ENCODE data around the gene FASTKD1.
"Not testable (repeated sequence)": the region's sequence is repeated elsewhere in the genome, so short reads cannot be mapped to it uniquely, and the experiment has no call there.

The FASTKD1 gene

DNA sequence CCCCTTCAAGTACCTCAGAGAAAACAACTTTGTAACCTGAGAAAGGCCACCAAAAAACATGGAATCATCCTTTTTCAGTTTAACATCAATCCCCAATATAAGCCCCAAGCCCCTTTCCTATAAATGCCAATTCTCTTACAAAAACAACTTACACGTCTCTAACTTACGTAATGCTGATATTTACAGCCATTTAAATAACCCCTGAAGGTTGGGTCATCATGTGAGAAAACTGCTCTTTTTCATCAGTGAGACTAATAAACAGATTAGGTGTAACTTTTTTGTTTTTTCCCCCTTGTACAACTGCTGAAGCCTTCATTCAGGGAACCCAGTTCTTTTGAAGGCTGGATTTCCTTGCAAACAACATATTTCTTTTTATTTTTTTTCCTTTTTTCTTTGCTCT is 3.7 kb downstream of the FASTKD1 start:
- no peak for DNase-seq (ENCODE audit: low read depth)

DNA sequence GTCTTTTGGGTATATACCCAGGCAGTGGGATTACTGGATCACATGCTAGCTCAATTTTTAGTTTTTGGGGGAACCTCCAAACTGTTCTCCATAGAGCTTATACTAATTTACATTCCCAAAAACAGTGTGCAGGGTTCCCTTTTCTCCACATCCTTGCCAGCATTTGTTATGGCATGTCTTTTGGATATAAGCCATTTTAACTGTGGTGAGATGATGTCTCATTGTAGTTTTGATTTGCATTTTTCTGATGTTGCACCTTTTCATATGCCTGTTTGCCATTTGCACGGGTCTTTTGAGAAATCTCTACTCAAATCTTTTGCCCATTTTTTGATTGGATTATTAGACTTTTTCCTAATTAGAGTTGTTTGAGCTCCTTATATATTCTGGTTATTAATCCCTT is 8.0 kb downstream of the FASTKD1 start:
- no peak for DNase-seq (ENCODE audit: low read depth)

DNA sequence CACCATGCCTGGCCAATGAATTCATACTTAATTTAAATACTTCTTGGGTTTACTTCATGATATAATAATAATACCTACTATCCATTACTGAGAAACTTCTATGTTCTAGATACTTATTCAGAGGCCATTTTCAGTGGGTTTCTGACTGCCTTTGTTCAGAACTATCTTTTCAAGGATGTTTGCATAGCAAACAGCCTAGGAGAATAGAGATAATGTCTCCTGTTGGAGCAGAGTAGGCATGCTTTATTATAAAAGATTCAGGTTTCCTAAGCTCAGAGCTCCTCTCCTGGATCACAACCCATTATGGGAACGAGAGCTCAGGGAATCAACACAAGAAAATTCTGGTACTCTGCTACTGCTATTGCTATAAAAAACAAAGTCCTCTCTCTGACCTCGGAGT is 11.1 kb downstream of the FASTKD1 start:
- DNase-seq (ENCODE audit: low read depth): no peak

DNA sequence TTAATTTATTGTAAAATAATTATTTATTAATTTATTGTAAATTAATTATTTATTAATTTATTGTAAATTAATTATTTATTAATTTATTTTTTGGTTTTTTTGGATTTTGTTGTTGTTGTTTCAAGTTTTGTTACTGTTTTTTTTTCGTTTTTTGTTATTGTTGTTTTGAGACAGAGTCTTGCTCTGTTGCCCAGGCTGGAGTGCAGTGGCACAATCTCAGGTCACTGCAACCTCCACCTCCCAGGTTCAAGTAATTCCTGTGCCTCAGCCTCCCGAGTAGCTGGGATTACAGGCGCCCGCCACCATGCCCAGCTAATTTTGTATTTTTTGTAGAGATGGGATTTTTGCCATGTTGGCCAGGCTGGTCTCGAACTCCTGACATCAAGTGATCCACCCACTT is 11.6 kb downstream of the FASTKD1 start:
- not testable (repeated sequence) for DNase-seq (ENCODE audit: low read depth)

DNA sequence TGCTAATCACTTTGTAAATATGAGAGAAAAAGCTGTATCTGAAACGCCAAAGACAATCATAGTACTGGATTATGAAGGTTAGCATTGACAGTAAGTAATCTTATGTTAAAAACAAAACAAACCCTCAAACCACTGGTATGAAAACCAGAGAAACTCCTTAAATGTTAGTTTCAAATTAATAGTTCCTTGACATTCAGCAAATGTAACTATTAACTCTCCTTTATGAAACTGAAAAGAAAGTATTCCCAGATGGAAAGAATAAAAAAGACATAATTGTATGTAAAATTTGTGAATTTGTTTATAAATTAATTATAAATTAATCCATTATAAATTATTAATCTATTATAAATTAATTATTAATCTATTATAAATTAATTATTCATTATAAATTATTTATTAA is 12.3 kb downstream of the FASTKD1 start:
- no peak for DNase-seq (ENCODE audit: low read depth)

DNA sequence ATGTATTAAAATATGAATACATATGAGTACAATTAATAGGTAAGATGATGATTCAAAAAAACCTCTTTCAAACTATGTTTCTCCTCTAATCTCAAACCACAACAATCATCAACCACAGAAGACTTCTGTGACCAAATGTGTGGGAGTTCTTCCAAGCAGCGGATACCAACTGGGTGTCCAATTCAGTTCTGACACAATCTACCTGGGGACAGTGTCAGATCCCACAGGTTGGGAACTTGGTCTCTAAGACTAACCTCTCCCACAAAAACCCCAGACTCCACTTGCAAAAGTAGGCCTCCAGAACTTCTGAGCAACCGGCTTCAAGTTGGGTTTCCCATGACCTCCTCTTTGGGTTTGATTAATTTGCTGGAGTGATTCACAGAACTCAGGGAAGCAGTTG is 26.9 kb downstream of the FASTKD1 start:
- no peak for DNase-seq (ENCODE audit: low read depth)

DNA sequence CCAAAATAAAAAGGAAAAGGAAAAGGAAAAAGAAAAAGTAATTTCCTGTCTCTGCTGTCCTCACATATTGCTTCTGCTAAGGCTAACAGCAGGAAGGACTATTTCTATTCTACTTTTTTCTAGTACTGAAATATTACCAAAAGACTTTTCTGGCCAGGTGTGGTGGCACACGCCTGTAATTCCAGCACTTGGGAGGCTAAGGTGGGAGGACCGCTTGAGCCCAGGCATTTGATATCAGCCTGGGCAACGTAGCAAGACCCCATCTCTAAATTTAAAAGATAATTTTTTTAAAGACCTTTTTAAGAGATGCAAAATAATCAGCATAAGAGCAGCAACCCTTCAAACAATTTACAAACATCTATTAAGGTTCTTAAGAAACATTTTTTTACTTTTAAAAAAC is 31.2 kb downstream of the FASTKD1 start:
- DNase-seq (ENCODE audit: low read depth): no peak

DNA sequence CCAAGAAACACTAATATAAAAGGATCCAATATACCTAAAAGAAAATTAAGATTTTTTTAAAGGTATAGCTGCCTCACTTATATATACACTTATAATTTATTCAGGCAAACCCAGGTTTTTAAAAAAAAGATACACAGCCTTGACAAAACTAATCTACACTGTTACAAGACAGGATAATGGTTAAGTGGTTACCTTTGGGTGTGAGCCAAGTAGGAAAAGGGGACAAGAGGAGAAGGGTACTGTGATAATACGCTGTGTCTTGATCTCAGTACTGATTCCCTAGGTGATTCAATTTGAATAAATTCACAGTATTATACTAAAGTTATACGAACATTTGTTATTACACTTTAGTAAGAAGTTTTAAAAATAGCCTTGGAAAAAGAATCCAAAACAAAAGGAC is 33.5 kb downstream of the FASTKD1 start:
- no peak for DNase-seq (ENCODE audit: low read depth)

DNA sequence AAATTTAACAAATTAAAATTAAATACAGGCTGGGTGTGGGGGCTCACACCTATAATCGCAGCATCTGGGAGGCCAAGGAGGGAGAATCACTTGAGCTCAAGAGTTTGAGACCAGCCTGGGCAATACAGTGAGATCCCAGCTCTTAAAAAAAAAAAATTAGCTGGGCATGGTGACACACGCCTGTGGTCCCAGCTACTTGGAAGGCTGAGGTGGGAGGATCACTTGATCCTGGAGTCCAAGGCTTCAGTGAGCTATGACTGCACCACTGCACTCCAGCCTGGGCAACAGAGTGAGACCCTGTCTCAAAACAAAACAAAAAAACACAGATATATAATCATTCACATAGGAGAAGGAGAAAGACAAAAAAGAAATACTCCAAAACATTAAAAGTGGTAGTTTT is 34.2 kb downstream of the FASTKD1 start:
- not testable (repeated sequence) for DNase-seq (ENCODE audit: low read depth)

DNA sequence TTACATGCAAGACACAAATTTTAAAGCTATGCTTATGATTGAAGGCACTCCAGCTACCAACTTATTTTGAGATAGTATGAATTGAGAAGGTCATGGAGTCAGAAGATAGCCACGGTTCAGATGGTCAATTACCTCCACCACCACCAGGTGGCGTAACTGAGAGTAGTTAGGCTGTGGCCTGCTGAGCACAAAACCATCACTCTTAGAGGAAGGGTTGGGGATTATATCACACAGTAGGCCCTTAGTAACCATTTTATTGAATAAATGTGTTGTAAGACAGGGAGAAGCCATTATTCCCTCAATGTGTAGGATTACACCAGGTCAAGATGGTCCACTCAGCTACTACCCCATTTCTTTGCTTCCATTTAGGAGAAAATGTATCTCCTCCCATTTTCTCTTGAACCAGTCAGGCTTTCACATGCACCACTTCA is 45.4 kb downstream of the FASTKD1 start:
- peak; percentile 46 for DNase-seq (ENCODE audit: low read depth)

DNA sequence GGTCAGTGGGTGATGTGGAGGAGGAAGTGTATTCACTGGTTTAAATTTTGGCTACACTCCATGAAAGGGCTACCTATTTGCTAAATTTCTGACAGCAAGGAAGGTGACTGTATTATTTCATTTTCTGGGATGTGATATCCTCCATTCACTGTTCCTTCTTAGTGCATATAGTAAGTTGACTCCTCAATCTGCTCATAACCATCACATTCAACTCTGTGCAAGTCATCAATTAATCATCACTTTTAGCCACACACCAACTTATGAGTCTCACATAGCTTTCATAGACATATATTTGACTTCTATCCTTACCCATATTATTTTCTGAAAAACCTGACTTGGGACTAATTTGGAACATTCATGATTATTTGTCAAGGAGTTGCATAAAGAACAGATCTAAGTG is 47.2 kb downstream of the FASTKD1 start:
- no peak for DNase-seq (ENCODE audit: low read depth)

DNA sequence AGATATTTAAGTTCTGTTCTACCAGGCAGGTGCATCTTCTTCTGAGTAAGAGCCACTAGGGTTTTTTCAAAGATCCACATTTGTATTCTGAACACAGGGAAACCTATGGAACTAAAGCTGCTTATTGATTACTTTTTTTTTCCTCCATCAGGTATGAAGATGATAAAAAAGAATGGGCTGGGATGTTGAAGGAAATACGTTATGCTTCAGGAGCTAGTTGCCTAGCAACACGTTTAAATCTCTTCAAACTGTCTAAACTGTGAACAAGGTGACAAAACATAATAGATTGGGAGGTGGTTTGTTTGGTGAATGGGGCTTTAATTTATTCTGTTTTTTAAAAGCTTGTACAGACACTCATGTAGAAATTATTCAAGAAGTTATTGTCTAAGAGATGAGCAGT is 48.2 kb downstream of the FASTKD1 start:
- no peak for DNase-seq (ENCODE audit: low read depth)

DNA sequence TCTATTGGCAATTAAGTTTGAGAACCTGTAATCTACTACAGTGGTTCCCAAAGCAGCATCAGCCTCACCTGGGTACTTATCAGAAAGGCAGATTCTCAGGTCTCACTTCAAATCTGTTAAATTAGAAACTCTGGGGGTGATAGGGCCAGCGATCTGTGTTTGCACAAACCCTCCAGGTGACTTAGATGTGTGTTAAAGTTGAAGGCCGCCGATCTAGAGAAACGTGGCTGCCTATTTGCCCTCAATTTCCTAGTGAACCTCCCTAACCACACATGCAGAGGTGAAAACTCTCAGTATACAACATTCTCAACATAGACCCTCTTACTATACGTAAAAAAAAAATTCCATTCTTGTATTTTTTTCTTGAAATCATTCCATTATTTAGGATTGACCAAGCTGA is 50.0 kb downstream of the FASTKD1 start:
- DNase-seq (ENCODE audit: low read depth): no peak

DNA sequence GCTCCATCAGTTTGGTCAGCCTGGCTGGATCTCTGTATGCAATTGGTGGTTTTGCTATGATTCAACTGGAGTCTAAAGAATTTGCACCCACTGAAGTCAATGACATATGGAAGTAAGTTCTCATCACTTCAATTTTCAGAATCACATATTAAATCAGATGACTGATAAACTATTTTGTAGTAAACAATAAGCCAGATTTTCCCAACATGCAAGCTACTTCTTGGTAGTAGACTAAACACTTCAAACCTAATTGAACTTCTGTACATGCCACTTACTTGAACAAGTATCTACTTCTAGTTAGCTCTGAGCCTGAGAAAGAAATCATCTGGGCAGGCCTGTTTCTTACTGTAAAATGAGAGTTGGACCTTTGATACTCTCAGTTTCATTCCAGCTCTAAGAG is 52.8 kb downstream of the FASTKD1 start:
- no peak for DNase-seq (ENCODE audit: low read depth)

DNA sequence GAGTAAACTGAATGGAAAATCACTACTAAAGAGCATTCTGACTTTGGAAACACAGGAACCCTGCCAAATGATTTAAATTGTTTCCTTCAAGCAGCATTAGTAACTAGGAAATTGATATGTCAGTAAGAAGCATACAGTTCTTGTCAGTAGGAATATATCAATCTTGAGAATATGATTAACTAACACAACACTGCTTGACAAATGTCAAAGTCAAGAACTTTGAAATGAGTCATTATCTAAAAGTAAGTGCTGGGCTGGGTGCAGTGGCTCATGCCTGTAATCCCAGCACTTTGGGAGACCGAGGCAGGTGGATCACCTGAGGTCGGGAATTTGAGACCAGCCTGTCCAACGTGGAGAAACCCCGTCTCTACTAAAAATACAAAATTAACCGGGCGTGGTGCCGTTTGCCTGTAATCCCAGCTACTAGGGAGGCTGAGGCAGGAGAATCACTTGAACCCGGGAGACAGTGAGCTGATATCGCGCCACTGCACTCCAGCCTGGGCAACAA is 57.1 kb downstream of the FASTKD1 start:
- DNase-seq (ENCODE audit: low read depth): not testable (repeated sequence)

DNA sequence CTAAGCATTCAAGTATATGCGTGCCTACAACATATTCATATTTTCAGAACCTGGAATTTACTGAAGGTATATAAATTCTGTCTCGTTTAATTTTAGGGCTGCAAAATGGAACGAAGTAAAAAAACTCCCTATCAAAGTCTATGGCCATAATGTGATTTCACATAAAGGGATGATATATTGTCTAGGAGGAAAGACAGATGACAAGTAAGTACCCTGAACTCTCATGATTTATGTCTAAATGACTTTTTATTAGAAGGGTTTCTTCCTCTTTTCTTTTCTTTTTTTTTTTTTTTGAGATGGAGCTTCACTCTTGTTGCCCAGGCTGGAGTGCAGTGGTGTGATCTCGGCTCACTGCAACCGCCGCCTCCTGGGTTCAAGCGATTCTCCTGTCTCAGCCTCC is 58.9 kb downstream of the FASTKD1 start:
- DNase-seq (ENCODE audit: low read depth): not testable (repeated sequence)

DNA sequence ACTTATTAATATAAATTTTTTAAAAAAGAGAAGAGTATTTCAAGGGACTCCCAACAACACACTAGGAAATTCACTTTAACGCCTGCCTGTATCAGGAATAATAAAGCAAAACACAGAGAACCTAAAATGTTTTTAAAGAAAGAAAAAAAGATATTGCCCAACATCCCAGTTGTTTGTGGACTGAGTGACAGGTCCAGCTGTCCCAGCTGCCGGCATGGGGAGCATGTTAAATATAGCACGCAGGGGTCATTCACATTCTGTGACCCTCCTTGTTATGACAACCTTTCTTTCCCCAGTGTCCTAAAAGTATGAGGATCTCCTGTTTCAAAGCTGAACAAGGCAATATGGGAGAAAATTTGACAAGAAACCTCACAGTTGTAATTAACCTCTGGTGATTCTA is 59.7 kb downstream of the FASTKD1 start:
- no peak for DNase-seq (ENCODE audit: low read depth)

DNA sequence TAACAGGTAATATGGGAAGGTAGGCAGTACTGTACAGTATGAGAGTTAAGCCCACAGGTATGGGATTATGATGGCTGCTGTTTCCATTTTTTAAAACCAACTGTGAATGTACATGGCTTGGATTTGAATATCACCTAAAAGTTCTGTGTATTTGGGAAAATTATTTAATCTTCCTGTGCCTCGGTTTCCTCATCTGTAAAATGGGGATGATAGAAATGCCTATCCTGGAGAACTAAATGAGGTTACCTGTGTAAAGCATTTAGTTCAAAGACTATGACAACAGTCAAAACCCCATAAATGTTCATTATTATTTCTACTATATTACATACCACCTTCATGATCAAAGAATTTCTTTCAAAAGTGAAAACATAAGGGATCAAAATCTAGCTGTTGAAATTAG is 60.6 kb downstream of the FASTKD1 start:
- no peak for DNase-seq (ENCODE audit: low read depth)

DNA sequence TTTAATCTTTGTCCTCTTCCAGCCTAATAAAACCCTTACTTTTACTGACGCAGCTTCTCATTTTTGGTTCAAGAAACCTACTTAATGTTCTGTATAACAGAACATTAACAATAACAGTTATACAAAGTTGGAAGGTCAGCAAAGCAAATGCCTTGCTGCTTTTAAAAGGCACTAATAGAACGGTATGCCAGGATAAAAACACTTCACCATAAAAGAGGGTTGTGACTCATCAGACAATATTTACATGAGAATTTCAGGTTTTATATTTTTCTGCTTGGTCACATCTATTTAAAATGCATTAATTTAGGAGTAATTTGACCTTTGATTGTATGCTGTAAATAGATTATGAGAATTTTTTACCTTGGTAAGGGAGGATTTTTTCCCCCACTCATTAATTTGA is 61.1 kb downstream of the FASTKD1 start:
- no peak for DNase-seq (ENCODE audit: low read depth)

DNA sequence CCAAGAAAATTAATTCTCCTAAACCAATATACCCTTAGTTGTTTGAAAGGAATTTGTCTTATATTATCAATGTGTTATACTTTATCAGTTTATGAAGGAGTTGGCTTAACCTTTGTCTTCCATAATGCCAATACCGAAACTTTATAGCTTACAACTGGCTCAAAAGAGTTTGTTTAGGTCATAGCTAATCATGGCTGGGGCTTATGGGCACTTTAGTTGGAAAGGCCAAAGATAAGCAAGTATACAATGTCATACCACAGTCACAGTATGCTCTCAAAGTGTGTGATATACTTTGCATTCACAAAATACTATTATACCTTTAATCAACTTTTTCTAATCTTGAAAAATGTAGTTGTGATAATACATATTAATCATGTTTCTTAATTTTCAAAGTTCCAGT is 61.8 kb downstream of the FASTKD1 start:
- no peak for DNase-seq (ENCODE audit: low read depth)

DNA sequence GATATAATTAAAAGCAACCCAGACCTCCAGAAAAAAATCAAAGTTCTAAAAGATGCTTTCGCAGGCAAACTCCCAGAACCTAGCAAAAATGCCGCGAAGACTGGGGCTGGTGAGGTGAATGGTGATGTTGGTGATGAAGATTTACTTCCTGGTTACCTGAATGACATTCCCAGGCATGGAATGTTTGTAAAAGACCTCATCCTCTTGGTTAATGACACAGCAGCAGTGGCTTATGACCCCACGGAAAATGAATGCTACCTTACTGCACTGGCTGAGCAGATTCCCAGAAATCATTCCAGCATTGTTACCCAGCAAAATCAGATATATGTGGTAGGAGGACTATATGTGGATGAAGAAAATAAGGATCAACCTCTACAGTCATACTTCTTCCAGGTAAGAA is 63.2 kb downstream of the FASTKD1 start:
- DNase-seq (ENCODE audit: low read depth): no peak

DNA sequence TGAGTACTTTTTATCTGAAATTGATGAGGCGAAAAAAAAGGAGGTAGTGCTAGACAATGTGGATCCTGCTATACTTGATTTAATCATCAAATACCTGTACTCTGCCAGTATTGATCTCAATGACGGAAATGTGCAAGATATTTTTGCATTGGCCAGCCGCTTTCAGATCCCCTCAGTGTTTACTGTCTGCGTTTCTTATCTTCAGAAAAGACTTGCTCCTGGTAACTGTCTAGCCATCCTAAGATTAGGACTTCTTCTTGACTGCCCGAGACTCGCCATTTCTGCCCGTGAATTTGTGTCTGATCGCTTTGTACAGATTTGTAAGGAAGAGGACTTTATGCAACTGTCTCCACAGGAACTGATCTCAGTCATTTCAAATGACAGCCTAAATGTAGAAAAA is 63.7 kb downstream of the FASTKD1 start:
- DNase-seq (ENCODE audit: low read depth): no peak

DNA sequence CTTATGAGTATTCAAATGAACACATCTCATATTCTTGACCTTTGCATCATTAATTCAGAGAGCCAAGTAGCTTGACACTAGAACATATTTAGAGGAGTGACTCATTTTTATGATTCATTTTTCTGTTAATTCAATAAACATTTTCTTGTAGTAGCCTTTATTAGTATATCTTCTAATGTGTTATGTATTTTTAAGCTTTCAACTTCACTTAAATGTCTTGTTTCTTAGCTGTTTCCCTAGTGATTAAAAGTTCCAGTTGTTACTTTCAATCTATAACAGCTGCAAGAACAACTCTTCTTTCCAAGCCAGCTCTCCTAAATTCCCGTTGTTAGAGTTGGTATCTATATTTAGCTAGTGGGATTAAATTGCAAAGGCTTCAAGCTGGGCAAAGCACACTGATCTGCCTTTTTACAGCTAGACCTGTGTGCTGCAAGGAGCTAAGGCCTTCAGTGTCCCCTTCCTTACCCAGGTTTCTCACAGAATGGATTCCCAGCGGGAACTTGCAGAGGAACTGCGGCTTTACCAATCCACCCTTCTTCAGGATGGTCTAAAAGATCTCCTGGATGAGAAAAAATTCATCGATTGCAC is 64.3 kb downstream of the FASTKD1 start, which contains the start of gene KLHL41:
KLHL41 (plus strand) TSS at position 405 of the 588 bp plus-strand sequence; CDS start at position 482, 77 bp downstream.
- peak; percentile 48 for DNase-seq (ENCODE audit: low read depth)

DNA sequence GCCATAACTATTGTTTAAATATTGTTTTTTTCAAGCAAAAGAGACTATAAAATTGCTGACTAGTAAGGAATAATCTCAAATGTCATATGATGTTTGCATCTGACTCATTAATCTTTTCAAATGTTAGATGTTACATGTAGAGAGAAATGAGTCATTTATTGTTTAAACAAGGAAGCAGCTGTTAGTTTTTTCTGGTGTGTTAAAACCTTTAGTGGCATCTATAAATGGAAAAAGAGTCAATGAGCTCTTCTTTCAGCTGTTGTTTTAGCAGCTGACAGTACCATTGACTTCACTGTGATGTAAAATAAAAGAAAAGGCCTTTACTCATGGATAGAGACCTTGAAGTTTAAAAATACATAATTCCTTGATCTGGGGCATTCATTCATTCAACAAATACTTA is 66.0 kb downstream of the FASTKD1 start:
- peak; percentile 50 for DNase-seq (ENCODE audit: low read depth)

Data from amniotic epithelial cell (primary cell).